GM12873 (cell line): Measurements from ENCODE around the gene ADAMTS2.

Experiments used
- CTCF ChIP-seq: IDR thresholded peaks from 2 replicates; pipeline ENCODE4 v1.5.1; 2012; ENCODE audit warnings: low read depth, mild to moderate bottlenecking, moderate library complexity, low read length, control low read depth; ENCODE audit not compliant: insufficient read depth; ENCODE audit errors: missing control alignments

The ADAMTS2 gene

GRCh38 chr5:179340465-179340864 is 4.8 kb downstream of the ADAMTS2 start:
- no peak for TF ChIP-seq CTCF

GRCh38 chr5:179339996-179340395 is 5.3 kb downstream of the ADAMTS2 start:
- TF ChIP-seq CTCF: no peak

DNA sequence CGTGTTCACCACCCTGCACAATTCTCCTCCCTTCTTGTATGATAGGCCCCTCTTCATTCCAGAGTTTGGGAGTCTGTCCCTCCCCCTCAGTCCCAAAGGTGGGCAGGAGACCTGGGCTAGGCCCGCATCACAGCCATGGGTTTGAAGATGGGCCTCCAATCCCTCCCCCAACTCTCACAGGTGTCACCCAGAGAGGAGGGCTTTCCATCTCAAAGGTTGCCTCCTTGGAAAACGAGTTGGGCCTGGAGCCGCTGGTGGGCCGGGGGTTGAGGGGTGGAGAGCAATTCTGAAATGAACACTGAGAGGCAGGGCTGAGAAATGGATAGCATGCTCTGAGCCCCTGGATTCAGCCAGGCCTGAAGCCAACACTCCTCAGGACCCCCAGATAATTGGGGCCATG is 6.2 kb downstream of the ADAMTS2 start:
- no peak for TF ChIP-seq CTCF

DNA sequence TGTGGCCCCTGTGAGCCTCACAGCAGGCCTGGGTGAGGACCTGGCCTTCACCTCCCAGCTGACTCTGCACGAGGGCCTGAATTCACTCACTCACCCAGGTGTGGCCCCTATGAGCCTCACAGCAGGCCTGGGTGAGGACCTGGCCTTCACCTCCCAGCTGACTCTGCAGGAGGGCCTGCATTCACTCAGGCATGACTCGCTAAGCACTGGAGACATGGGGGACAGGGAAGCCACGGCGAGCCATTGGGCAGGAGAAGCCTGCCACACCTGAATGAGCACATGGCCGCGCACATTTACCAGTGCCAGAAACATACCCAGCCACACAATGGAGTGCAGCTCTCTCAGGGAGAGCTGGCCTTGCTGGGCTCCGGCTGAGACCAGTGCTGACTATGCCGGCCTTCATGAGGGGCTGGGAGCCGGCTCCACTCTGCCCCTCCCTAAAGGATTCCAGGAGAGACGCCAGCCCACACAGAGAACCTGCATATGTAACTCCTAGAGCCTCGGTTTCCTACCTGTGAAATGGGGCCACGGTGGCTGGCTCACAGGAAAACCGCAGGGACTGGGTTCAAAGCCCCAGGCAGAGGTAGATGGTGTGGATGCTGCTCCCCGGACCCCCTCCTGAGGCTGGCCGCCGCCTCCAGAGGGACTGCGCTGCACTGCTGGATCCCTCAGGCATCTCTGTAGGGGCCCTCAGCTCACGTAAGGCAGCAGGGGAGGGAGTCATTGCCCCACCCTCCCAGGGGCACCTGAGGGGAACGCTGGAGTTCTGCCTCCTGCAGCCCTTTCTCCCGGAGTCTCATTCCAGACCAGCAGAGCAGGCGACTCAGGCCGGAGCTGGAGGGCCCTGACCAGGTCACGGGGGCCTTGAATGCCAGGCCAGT is 7.2 kb downstream of the ADAMTS2 start:
- TF ChIP-seq CTCF: no peak

GRCh38 chr5:179336871-179337795 is 8.1 kb downstream of the ADAMTS2 start:
- no peak for TF ChIP-seq CTCF

DNA sequence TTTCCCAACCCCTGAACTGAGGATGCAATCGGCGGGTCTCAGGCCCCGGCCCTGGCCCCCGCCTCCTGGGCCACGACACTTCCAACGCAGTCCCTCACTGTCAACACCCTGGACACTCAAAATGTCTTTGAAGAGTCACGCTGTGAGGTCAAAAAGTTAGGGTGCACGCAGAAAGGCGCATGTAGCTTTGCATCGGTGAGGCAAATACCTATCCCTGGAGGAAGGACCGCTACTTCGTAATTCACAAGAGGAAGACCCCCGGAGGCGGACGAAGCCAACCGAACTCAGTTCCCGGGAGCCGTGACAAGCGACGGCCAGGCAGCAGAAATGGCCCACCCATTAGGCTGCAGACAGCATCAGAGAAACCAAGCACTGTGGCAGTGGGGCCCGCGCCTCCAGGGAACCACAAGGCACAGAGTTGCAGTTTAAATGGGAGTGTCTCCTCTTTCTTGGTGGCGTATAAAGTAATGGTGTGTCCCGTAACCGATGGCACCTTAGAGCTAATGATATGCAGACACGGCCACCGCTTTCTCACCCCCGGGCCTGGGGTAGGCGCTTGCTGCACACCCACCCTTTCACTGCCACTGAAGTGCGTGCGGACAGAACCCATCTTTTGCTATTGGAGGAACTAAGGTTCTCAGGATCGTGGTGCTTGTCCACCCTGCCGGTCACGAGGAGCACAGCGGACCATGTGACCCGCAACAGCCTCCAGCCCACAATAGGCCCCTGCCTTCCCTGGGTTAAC is 9.0 kb downstream of the ADAMTS2 start:
- TF ChIP-seq CTCF: no peak
